HEK293 (cell line): ENCODE measurements around the gene HOXC11.

Experiments
- PRDM2 ChIP-seq: fragments of 450-650 bp; formaldehyde crosslinking; IDR thresholded peaks from 2 replicates; pipeline ENCODE4 v1.5.1; 2016; ENCODE audit warnings: missing biosample characterization, missing genetic modification characterization, borderline replicate concordance
- TCF7L2 ChIP-seq: IDR thresholded peaks from 2 replicates; pipeline ENCODE4 v1.6.1; 2011; ENCODE audit warnings: low read depth, mild to moderate bottlenecking, inconsistent platforms, low read length, moderate library complexity, borderline replicate concordance
- ZNF174 ChIP-seq: fragments of 450-650 bp; formaldehyde crosslinking; IDR thresholded peaks from 2 replicates; pipeline ENCODE4 v1.5.0; 2017; ENCODE audit warnings: missing biosample characterization, mild to moderate bottlenecking, missing genetic modification characterization
- ZNF292 ChIP-seq: fragments of 450-650 bp; formaldehyde crosslinking; IDR thresholded peaks from 2 replicates; pipeline ENCODE4 v1.5.1; 2016; ENCODE audit warnings: low read depth, missing biosample characterization, missing genetic modification characterization, borderline replicate concordance
- ZNF335 ChIP-seq: fragments of 450-650 bp; formaldehyde crosslinking; conservative IDR thresholded peaks from 2 replicates; pipeline ENCODE4 v1.5.1; 2016; ENCODE audit warnings: missing biosample characterization, missing genetic modification characterization
- ZNF585B ChIP-seq: fragments of 450-650 bp; formaldehyde crosslinking; IDR thresholded peaks from 2 replicates; pipeline ENCODE4 v1.5.1; 2016; ENCODE audit warnings: missing biosample characterization, missing genetic modification characterization
- ZNF830 ChIP-seq: fragments of 450-650 bp; IDR thresholded peaks from 2 replicates; pipeline ENCODE4 v1.5.0; 2018; ENCODE audit warnings: missing biosample characterization, missing genetic modification characterization, low read depth, mild to moderate bottlenecking, moderate library complexity
- ZSCAN18 ChIP-seq: fragments of 450-650 bp; formaldehyde crosslinking; IDR thresholded peaks from 2 replicates; pipeline ENCODE4 v1.5.1; 2016; ENCODE audit warnings: missing biosample characterization, missing genetic modification characterization
- TF ChIP-seq, protein P1 (sequence below): fragments of 450-650 bp; formaldehyde crosslinking; IDR thresholded peaks from 2 replicates; pipeline ENCODE4 v1.5.1; 2016; ENCODE audit warnings: missing biosample characterization, missing genetic modification characterization

DNA sequence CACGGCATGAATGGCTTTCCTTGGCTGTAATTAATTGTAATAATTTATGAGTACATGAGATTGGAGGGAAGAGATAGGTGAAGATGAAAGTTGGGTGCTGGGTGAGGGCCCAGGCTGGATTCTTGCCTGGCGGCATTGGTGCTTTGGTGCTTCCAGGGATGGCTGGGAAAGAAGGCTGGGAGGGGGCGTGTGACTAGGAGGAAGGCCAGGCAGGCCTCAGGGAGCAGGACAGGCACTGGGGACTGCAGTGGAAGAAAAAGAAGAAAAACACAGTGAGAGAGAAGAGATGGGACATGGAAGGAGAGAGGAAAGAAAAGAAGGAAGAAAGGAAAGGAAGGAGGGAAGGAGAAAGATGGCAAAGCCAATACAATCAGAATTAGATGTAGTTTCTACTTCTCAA is 30.7 kb downstream of the HOXC11 start:
- no peak for TF ChIP-seq TCF7L2
- TF ChIP-seq, protein P1, sequence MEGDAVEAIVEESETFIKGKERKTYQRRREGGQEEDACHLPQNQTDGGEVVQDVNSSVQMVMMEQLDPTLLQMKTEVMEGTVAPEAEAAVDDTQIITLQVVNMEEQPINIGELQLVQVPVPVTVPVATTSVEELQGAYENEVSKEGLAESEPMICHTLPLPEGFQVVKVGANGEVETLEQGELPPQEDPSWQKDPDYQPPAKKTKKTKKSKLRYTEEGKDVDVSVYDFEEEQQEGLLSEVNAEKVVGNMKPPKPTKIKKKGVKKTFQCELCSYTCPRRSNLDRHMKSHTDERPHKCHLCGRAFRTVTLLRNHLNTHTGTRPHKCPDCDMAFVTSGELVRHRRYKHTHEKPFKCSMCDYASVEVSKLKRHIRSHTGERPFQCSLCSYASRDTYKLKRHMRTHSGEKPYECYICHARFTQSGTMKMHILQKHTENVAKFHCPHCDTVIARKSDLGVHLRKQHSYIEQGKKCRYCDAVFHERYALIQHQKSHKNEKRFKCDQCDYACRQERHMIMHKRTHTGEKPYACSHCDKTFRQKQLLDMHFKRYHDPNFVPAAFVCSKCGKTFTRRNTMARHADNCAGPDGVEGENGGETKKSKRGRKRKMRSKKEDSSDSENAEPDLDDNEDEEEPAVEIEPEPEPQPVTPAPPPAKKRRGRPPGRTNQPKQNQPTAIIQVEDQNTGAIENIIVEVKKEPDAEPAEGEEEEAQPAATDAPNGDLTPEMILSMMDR = no peak
- TF ChIP-seq ZNF292 (tag by site-specific recombination) = no peak
- TF ChIP-seq ZNF335 (tag by site-specific recombination) = no peak
- TF ChIP-seq ZNF585B (tag by site-specific recombination) = no peak
- TF ChIP-seq ZSCAN18 (tag by site-specific recombination) = no peak
- no peak for TF ChIP-seq PRDM2
- TF ChIP-seq ZNF174 (tag by site-specific recombination) = no peak
- TF ChIP-seq ZNF830 = no peak
